Natural killer cell treated with Interleukin-12 subunit alpha and Interleukin-12 subunit beta and Interleukin-15 and Interleukin-18, amount 100 ng/mL, for 72 hours (primary cell): Measurements from ENCODE around the gene CASR. TPM values are rescaled to one million over a fixed set of nuclear protein-coding genes. Genes with fewer than 3 reads are reported as not detected.

Source experiments
- total RNA-seq, 2 donors: library from RNA; stranded (reverse); gene quantifications; one replicate each; pipeline ENCODE4 v1.2.3, GENCODE V29; 2022

CASR gene
- total RNA-seq, 2 donors from 2014 or later: not detected

Other genes with a start within 250 kb of the CASR start
- gene ILDR1, start 161.4 kb upstream of the CASR start, total RNA-seq: under 1 TPM in 1 of 2 donors, not detected in 1; 0.59 TPM
- 1 to 10 TPM; 3.2 to 4.5 TPM for gene CD86, start 128.3 kb upstream of the CASR start, total RNA-seq
- gene CSTA, start 141.6 kb downstream of the CASR start, total RNA-seq: not detected
- 10 to 100 TPM; 48.2 to 59.0 TPM for gene MIX23, start 199.6 kb downstream of the CASR start, total RNA-seq
- gene FAM162A, start 200.5 kb downstream of the CASR start, total RNA-seq: 10 to 100 TPM; 37.3 to 53.4 TPM
- 1 to 10 TPM; 4.4 to 5.8 TPM for gene WDR5B, start 232.4 kb downstream of the CASR start, total RNA-seq